Spleen (tissue), 11 donors: ENCODE results near the gene MTSS2. TPM values are rescaled to one million over a fixed set of nuclear protein-coding genes. Genes with fewer than 3 reads are reported as not detected.

Experiments
- DNase-seq: peaks from one replicate; pipeline ENCODE4 v3.0.0-alpha.2; 2020
- H3K27ac ChIP-seq, 8 donors: fragments of 200-600 bp; sonication (generic) in 7 of 8; 1 replicate in 4 of 8; 2 replicates in 4 of 8; pipeline versions ENCODE4 v1.5.0 to v1.8.0; 2016 to 2021; ENCODE audit warnings: inconsistent platforms in 4 of 8, mild to moderate bottlenecking in 4 of 8, moderate library complexity in 1 of 8
- H3K27me3 ChIP-seq, 7 donors: fragments of 200-600 bp; sonication (generic) in 6 of 7; replicated peaks in 1 of 7; 1 replicate in 4 of 7; 2 replicates in 3 of 7; pipeline versions ENCODE4 v1.5.0 to v1.8.0; 2016 to 2021; ENCODE audit warnings: inconsistent platforms in 3 of 7, mild to moderate bottlenecking in 1 of 7
- H3K36me3 ChIP-seq, 6 donors: fragments of 200-600 bp; sonication (generic) in 5 of 6; 1 replicate in 4 of 6; 2 replicates in 2 of 6; pipeline versions ENCODE4 v1.5.0 to v1.8.0; 2016 to 2021; ENCODE audit warnings: inconsistent platforms in 2 of 6
- H3K4me1 ChIP-seq, 6 donors: fragments of 200-600 bp; sonication (generic) in 5 of 6; 1 replicate in 3 of 6; 2 replicates in 3 of 6; pipeline versions ENCODE4 v1.5.0 to v1.8.0; 2016 to 2021; ENCODE audit warnings: inconsistent platforms in 3 of 6
- H3K4me3 ChIP-seq, 8 donors: fragments of 200-600 bp; sonication (generic) in 7 of 8; 1 replicate in 4 of 8; 2 replicates in 4 of 8; pipeline versions ENCODE4 v1.5.0 to v1.8.0; 2016 to 2021; ENCODE audit warnings: inconsistent platforms in 4 of 8, mild to moderate bottlenecking in 4 of 8, moderate library complexity in 2 of 8
- H3K9me3 ChIP-seq, 8 donors: fragments of 200-600 bp; sonication (generic) in 7 of 8; 1 replicate in 4 of 8; 2 replicates in 4 of 8; pipeline versions ENCODE4 v1.5.0 to v1.8.0; 2016 to 2021; ENCODE audit warnings: inconsistent platforms in 4 of 8
- CTCF ChIP-seq, 11 experiments: fragments of 200-600 bp in 7 of 11; fragments of 450-650 bp in 4 of 11; sonication (generic) in 4 of 11; IDR thresholded peaks in 8 of 11; conservative IDR thresholded peaks in 3 of 11; 1 replicate in 7 of 11; 2 replicates in 4 of 11; pipeline versions ENCODE4 v1.4.0 to v1.8.0; 2016 to 2021; ENCODE audit warnings: antibody characterized with exemption in 11 of 11, inconsistent platforms in 4 of 11, mild to moderate bottlenecking in 1 of 11
- POLR2A ChIP-seq, 3 donors: fragments of 450-650 bp; IDR thresholded peaks; one replicate each; pipeline ENCODE4 v1.5.1; 2017; ENCODE audit warnings: antibody characterized with exemption in 3 of 3, mild to moderate bottlenecking in 1 of 3
- POLR2AphosphoS5 ChIP-seq, 3 donors: sonication (generic); formaldehyde crosslinking; IDR thresholded peaks; one replicate each; pipeline ENCODE4 v1.5.1; 2017; ENCODE audit warnings: antibody characterized with exemption in 3 of 3
- WGBS, 5 donors: extraction: QIAGEN DNeasy Blood & Tissue Kit in 3 of 5; methylation state at CpG; one replicate each; pipeline versions ENCODE4 v1.1.5 to v1.1.7; 2013 to 2018; 5-methylcytosine and 5-hydroxymethylcytosine counted together
- intact Hi-C: fragments of 100-400 bp; cut with DNase I; formaldehyde crosslinking; loops from one replicate; pipeline ENCODE4 v1.15.0; 2023; ENCODE audit warnings: low total_unique reads
- polyA plus RNA-seq, 3 donors: library from polyadenylated mRNA; stranded (reverse); fragments of 200-250 nt; gene quantifications; one replicate each; pipeline ENCODE4 v1.2.1, GENCODE V29; 2013
- total RNA-seq, 7 donors: library from RNA; depleted of rRNA in 3 of 7; stranded (reverse); fragments of >200 nt in 3 of 7; fragmentation: NEBNext Ultra II Directional in 4 of 7; extraction: Animal tissue kit (Norgen Biotek cat#: 25700) in 4 of 7; gene quantifications; one replicate each; pipeline versions ENCODE4 v1.1.0 to v1.2.1, GENCODE V29; 2016 to 2021
- donor health status: healthy with polysubstance abuse.
- donor health status: DM: no; HTN: no; CAD: no; lungs with moderate emphysema.
- donor health status: DM: no; HTN: no; CAD: no.
- donor health status: Bipolar disorder and iron deficiency.
- donor health status: healthy.
- donor health status: DM: no; HTN: no; CAD: no.
- donor health status: DM: yes; HTN: yes; CAD: no.

Gene MTSS2
- total and polyA plus RNA-seq, 10 donors, result 9.0 to 116 (median 94.1) TPM

- WGBS, 5 donors, result 49 to 64% (median 61%) methylated on average over 6 to 7 of the region's 7 CpGs
- Histone ChIP-seq H3K27ac (peak overlapping the region in 5 of 8 donors; percentile 28 to 49 (median 35)), H3K36me3 (peaks cover 0 to 89% (median 36%) of the 10 kb centered on the region in 6 donors), H3K9me3 (no peaks in the 10 kb centered on the region), H3K27me3 (no peaks in the 10 kb centered on the region), H3K4me3 (no peak overlapping the region), H3K4me1 (peaks cover 0 to 49% (median 14%) of the 10 kb centered on the region in 6 donors)
- no peak for DNase-seq
- TF ChIP-seq POLR2A (IDR thresholded peaks at IDR 0.05) (no peak), CTCF (IDR thresholded peaks at IDR 0.05 in 8 of 11, conservative IDR thresholded peaks at IDR 0.05 in 3 of 11) (no peak), POLR2AphosphoS5 (IDR thresholded peaks at IDR 0.05) (peak in 2 of 3 donors; percentile 17 to 21)
- intact Hi-C loops, result no loop called here
These were observed 25.0 kb downstream of the MTSS2 start for GRCh38 chr16:70660672-70661350.

- Histone ChIP-seq H3K27me3 (no peaks in the 10 kb centered on the region), H3K27ac (peak overlapping the region in 5 of 8 donors; percentile 28 to 49 (median 35)), H3K9me3 (no peaks in the 10 kb centered on the region), H3K4me1 (peaks cover 0 to 46% (median 14%) of the 10 kb centered on the region in 6 donors), H3K4me3 (no peak overlapping the region), H3K36me3 (peaks cover 0 to 86% (median 29%) of the 10 kb centered on the region in 6 donors)
- intact Hi-C loops, result loop anchor here (10.0 kb wide), 2 partner anchors 75 to 125 kb away; no protein-coding TSS in a partner anchor
- 63 to 82% (median 71%) methylated on average over 7 to 16 of the region's 16 CpGs for WGBS, 5 donors
- no peak for DNase-seq
- no peak for TF ChIP-seq CTCF (IDR thresholded peaks at IDR 0.05 in 8 of 11, conservative IDR thresholded peaks at IDR 0.05 in 3 of 11)
- no peak for TF ChIP-seq POLR2A (IDR thresholded peaks at IDR 0.05)
- peak in 2 of 3 donors; percentile 61 to 78 for TF ChIP-seq POLR2AphosphoS5 (IDR thresholded peaks at IDR 0.05)
These were observed 25.7 kb downstream of the MTSS2 start for GRCh38 chr16:70659953-70660671.

- peak in 2 of 3 donors; percentile 45 to 65 for TF ChIP-seq POLR2AphosphoS5 (IDR thresholded peaks at IDR 0.05)
- TF ChIP-seq POLR2A (IDR thresholded peaks at IDR 0.05), result no peak
- Histone ChIP-seq H3K4me3 (no peak overlapping the region), H3K4me1 (peaks cover 0 to 42% (median 14%) of the 10 kb centered on the region in 6 donors), H3K36me3 (peaks cover 0 to 86% (median 24%) of the 10 kb centered on the region in 6 donors), H3K9me3 (no peaks in the 10 kb centered on the region), H3K27ac (peak overlapping the region in 5 of 8 donors; percentile 5 to 49 (median 35)), H3K27me3 (no peaks in the 10 kb centered on the region)
- intact Hi-C loops, result loop anchor here (10.0 kb wide), 2 partner anchors 75 to 125 kb away; no protein-coding TSS in a partner anchor
- DNase-seq, result no peak
- WGBS, 5 donors, result 69 to 81% (median 77%) methylated on average over 10 to 12 of the region's 12 CpGs
These were observed 26.3 kb downstream of the MTSS2 start for GRCh38 chr16:70659546-70659945.

- 58 to 75% (median 64%) methylated on average over 5 of the region's 5 CpGs for WGBS, 5 donors
- Histone ChIP-seq H3K4me3 (no peak overlapping the region), H3K36me3 (peaks cover 0 to 84% (median 21%) of the 10 kb centered on the region in 6 donors), H3K4me1 (peaks cover 0 to 44% (median 17%) of the 10 kb centered on the region in 6 donors), H3K9me3 (no peaks in the 10 kb centered on the region), H3K27ac (peak overlapping the region in 5 of 8 donors; percentile 5 to 49 (median 35)), H3K27me3 (no peaks in the 10 kb centered on the region)
- no peak for DNase-seq
- no peak for TF ChIP-seq CTCF (IDR thresholded peaks at IDR 0.05 in 8 of 11, conservative IDR thresholded peaks at IDR 0.05 in 3 of 11)
- no peak for TF ChIP-seq POLR2A (IDR thresholded peaks at IDR 0.05)
- no peak for TF ChIP-seq POLR2AphosphoS5 (IDR thresholded peaks at IDR 0.05)
- intact Hi-C loops, result loop anchor here (10.0 kb wide), 2 partner anchors 74 to 124 kb away; no protein-coding TSS in a partner anchor
These were observed 26.9 kb downstream of the MTSS2 start for GRCh38 chr16:70658921-70659320.
